Body of pancreas (tissue), 4 donors: ENCODE data around the gene GTF2A1. TPM values are rescaled to one million over a fixed set of nuclear protein-coding genes. Genes with fewer than 3 reads are reported as not detected.

Experiments
- ATAC-seq: fragments of 150-250 bp; one replicate; pipeline ENCODE4 v1.9.1; 2016
- DNase-seq, 4 donors: peaks; one replicate each; pipeline ENCODE4 v3.0.0-alpha.2; 2019
- H3K27ac ChIP-seq, 4 donors: fragments of 200-600 bp; sonication (generic); 1 replicate in 3 of 4; 2 replicates in 1 of 4; pipeline versions ENCODE4 v1.5.1 to v1.6.1; 2016 to 2019; ENCODE audit warnings: mild to moderate bottlenecking in 1 of 4, mixed read lengths in 1 of 4, moderate library complexity in 1 of 4
- H3K27me3 ChIP-seq, 2 donors: fragments of 200-600 bp; sonication (generic); one replicate each; pipeline ENCODE4 v1.6.0; 2016; ENCODE audit warnings: mild to moderate bottlenecking in 1 of 2
- H3K36me3 ChIP-seq, 2 donors: fragments of 200-600 bp; sonication (generic); replicated peaks in 1 of 2; 2 replicates each; pipeline ENCODE4 v1.5.1; 2016; ENCODE audit warnings: low read depth in 2 of 2; ENCODE audit not compliant: insufficient read depth in 1 of 2
- H3K4me1 ChIP-seq: fragments of 200-600 bp; sonication (generic); one replicate; pipeline ENCODE4 v1.6.0; 2016
- H3K4me3 ChIP-seq, 2 donors: fragments of 200-600 bp; sonication (generic); 1 replicate in 1 of 2; 2 replicates in 1 of 2; pipeline ENCODE4 v1.5.1; 2016 to 2019
- H3K9me3 ChIP-seq, 3 donors: fragments of 200-600 bp; sonication (generic); 1 replicate in 2 of 3; 2 replicates in 1 of 3; pipeline ENCODE4 v1.5.1; 2016
- CTCF ChIP-seq, 7 experiments: fragments of 450-650 bp in 4 of 7; fragments of 200-600 bp in 3 of 7; sonication (generic) in 3 of 7; IDR thresholded peaks; one replicate each; pipeline ENCODE4 v1.5.1; 2016 to 2019; ENCODE audit warnings: antibody characterized with exemption in 7 of 7
- POLR2A ChIP-seq, 3 donors: fragments of 450-650 bp; IDR thresholded peaks; one replicate each; pipeline ENCODE4 v1.6.1; 2016; ENCODE audit warnings: antibody characterized with exemption in 3 of 3, mild to moderate bottlenecking in 2 of 3
- WGBS, 2 donors: methylation state at CpG; one replicate each; pipeline ENCODE4 v1.1.5; 2017; 5-methylcytosine and 5-hydroxymethylcytosine counted together
- intact Hi-C: fragments of 100-400 bp; cut with DNase I; formaldehyde crosslinking; loops from one replicate; pipeline ENCODE4 v1.15.1; 2023
- total RNA-seq, 2 donors: library from RNA; depleted of rRNA; stranded (reverse); fragments of >200 nt; gene quantifications; one replicate each; pipeline ENCODE4 v1.1.0, GENCODE V29; 2016

GTF2A1 gene
- total RNA-seq, 2 donors from 2014 or later = 4.0 to 9.3 TPM

- H3K27ac ChIP-seq = peak overlapping the region; percentile 87 to 100 (median 98)
- WGBS, 2 donors = 0% methylated on average over 26 to 40 of the region's 84 CpGs
- H3K36me3 ChIP-seq = peaks cover 0 to 3% of the 10 kb centered on the region in 2 donors
- H3K4me3 ChIP-seq = peak overlapping the region; percentile 35 to 77
- intact Hi-C loops = no loop called here
- DNase-seq (peak; percentile 33 to 53 (median 46)), ATAC-seq (peak; percentile 36)
- H3K9me3 ChIP-seq = no peaks in the 10 kb centered on the region
- H3K4me1 ChIP-seq = peaks cover 42% of the 10 kb centered on the region
- H3K27me3 ChIP-seq = no peaks in the 10 kb centered on the region
- TF ChIP-seq CTCF (IDR thresholded peaks at IDR 0.05) (no peak), POLR2A (IDR thresholded peaks at IDR 0.05) (no peak)
Observed at GRCh38 chr14:81219759-81220579, 790 bp downstream of the GTF2A1 start.

GRCh38 chr14:81219210-81219758 lies 1.5 kb downstream of the GTF2A1 start:
- peak; percentile 93 to 97 (median 94) for DNase-seq
- TF ChIP-seq POLR2A (IDR thresholded peaks at IDR 0.05) (peak; percentile 98 to 100 (median 100)), CTCF (IDR thresholded peaks at IDR 0.05) (peak in 1 of 7 experiments; percentile 14)
- WGBS, 2 donors = 0% methylated on average over 27 to 29 of the region's 29 CpGs
- ATAC-seq = peak; percentile 63
- peaks cover 0 to 3% of the 10 kb centered on the region in 2 donors for H3K36me3 ChIP-seq
- H3K27ac ChIP-seq = peak overlapping the region; percentile 87 to 100 (median 98)
- no peaks in the 10 kb centered on the region for H3K27me3 ChIP-seq
- peaks cover 42% of the 10 kb centered on the region for H3K4me1 ChIP-seq
- intact Hi-C loops = no loop called here
- H3K9me3 ChIP-seq = no peaks in the 10 kb centered on the region
- H3K4me3 ChIP-seq = peak overlapping the region; percentile 4 to 39

- Histone ChIP-seq H3K4me1 (peaks cover 21% of the 10 kb centered on the region), H3K4me3 (no peak overlapping the region), H3K9me3 (no peaks in the 10 kb centered on the region), H3K36me3 (peaks cover 0 to 9% of the 10 kb centered on the region in 2 donors), H3K27ac (no peak overlapping the region), H3K27me3 (no peaks in the 10 kb centered on the region)
- 7 to 21% methylated on average over 2 of the region's 2 CpGs for WGBS, 2 donors
- DNase-seq = peak; percentile 27 to 56 (median 37)
- TF ChIP-seq CTCF (IDR thresholded peaks at IDR 0.05) (peak; percentile 20 to 59 (median 42)), POLR2A (IDR thresholded peaks at IDR 0.05) (no peak)
- intact Hi-C loops = no loop called here
- peak; percentile 60 for ATAC-seq
Observed at GRCh38 chr14:81211844-81212243, 8.9 kb downstream of the GTF2A1 start.

- 64 to 80% methylated on average over 8 of the region's 8 CpGs for WGBS, 2 donors
- TF ChIP-seq POLR2A (IDR thresholded peaks at IDR 0.05) (no peak), CTCF (IDR thresholded peaks at IDR 0.05) (no peak)
- DNase-seq = peak in 1 of 4 donors; percentile 19
Observed at GRCh38 chr14:81209167-81209836, 11.5 kb downstream of the GTF2A1 start.

More at GRCh38 chr14:81209167-81209836, 11.5 kb downstream of the GTF2A1 start:
- Histone ChIP-seq H3K4me1 (peaks cover 16% of the 10 kb centered on the region), H3K27ac (peak overlapping the region in 2 of 4 donors; percentile 11 to 42), H3K36me3 (peaks cover 0 to 5% of the 10 kb centered on the region in 2 donors), H3K9me3 (no peaks in the 10 kb centered on the region), H3K27me3 (no peaks in the 10 kb centered on the region), H3K4me3 (no peak overlapping the region)
- intact Hi-C loops = no loop called here
- no peak for ATAC-seq
